HEK293T (cell line): ENCODE measurements around the gene TNFSF4.

Source experiments
- FOXM1 ChIP-seq: fragments of 450-650 bp; IDR thresholded peaks from 2 replicates; pipeline ENCODE4 v1.6.1; 2017; ENCODE audit warnings: mild to moderate bottlenecking, borderline replicate concordance
- NFRKB ChIP-seq: fragments of 450-650 bp; IDR thresholded peaks from 2 replicates; pipeline ENCODE4 v1.6.1; 2016; ENCODE audit warnings: mild to moderate bottlenecking, moderate library complexity
- SP1 ChIP-seq: fragments of 450-650 bp; IDR thresholded peaks from 2 replicates; pipeline ENCODE4 v1.6.1; 2017
- TARDBP ChIP-seq: fragments of 450-650 bp; IDR thresholded peaks from 2 replicates; pipeline ENCODE4 v1.6.1; 2016

- no peak for TF ChIP-seq TARDBP
- TF ChIP-seq FOXM1 = no peak
- TF ChIP-seq SP1 = no peak
- TF ChIP-seq NFRKB = no peak
Measured at GRCh38 chr1:173224280-173224892, 17.3 kb upstream of the TNFSF4 start.
